ENCODE data around the gene SAMD13.

- TF ChIP-seq EP300 (IDR thresholded peaks at IDR 0.05) (no peak), POLR2A (IDR thresholded peaks at IDR 0.05) (no peak)
Observed at GRCh38 chr1:84367219-84367618, 65.7 kb downstream of the SAMD13 start.

Measured in gastroesophageal sphincter (tissue), 2 donors.